Measurements from ENCODE around the gene TRIM71.

The TRIM71 gene

DNA sequence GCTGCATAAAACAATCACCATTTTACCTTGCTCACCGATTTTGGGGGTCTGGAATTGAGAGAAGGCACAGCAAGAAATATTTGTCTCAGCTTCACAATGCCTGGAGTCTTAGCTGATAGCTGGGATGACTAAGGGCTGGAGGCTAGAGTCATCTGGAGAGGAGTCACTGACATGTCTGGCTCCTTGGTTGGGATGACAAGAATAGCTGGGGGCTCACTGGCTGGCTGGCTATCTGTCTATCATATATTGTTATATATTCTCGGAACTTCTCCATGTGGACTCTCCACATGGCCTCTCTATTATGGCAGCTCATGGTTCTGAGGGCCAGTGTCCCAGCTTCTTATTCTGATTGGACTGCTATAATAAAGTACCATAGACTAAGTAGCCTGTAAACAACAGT, 20.0 kb upstream of the TRIM71 start:
- no peak for TF ChIP-seq REST (IDR thresholded peaks at IDR 0.05; ENCODE audit: insufficient read depth in 1 of 2, low read depth in 2 of 2, low read length in 2 of 2)
- TF ChIP-seq SIN3A (IDR thresholded peaks at IDR 0.05; ENCODE audit: borderline replicate concordance, insufficient read depth, low read length) = no peak
- no peak for TF ChIP-seq TAF1 (IDR thresholded peaks at IDR 0.05; ENCODE audit: borderline replicate concordance, insufficient read depth, low read length)
- no peak for TF ChIP-seq POLR2AphosphoS5 (IDR thresholded peaks at IDR 0.05; ENCODE audit: low read depth, low read length)
- no peak for TF ChIP-seq FOXP2 (optimal IDR thresholded peaks at IDR 0.05; ENCODE audit: borderline replicate concordance, extremely low read depth, extremely low read length, insufficient read depth)

- no peak for TF ChIP-seq FOXP2 (optimal IDR thresholded peaks at IDR 0.05; ENCODE audit: borderline replicate concordance, extremely low read depth, extremely low read length, insufficient read depth)
- no peak for TF ChIP-seq REST (IDR thresholded peaks at IDR 0.05; ENCODE audit: insufficient read depth in 1 of 2, low read depth in 2 of 2, low read length in 2 of 2)
- no peak for TF ChIP-seq TAF1 (IDR thresholded peaks at IDR 0.05; ENCODE audit: borderline replicate concordance, insufficient read depth, low read length)
- no peak for TF ChIP-seq SIN3A (IDR thresholded peaks at IDR 0.05; ENCODE audit: borderline replicate concordance, insufficient read depth, low read length)
- no peak for TF ChIP-seq POLR2AphosphoS5 (IDR thresholded peaks at IDR 0.05; ENCODE audit: low read depth, low read length)
Measured at GRCh38 chr3:32813180-32813579, 4.6 kb upstream of the TRIM71 start.

DNA sequence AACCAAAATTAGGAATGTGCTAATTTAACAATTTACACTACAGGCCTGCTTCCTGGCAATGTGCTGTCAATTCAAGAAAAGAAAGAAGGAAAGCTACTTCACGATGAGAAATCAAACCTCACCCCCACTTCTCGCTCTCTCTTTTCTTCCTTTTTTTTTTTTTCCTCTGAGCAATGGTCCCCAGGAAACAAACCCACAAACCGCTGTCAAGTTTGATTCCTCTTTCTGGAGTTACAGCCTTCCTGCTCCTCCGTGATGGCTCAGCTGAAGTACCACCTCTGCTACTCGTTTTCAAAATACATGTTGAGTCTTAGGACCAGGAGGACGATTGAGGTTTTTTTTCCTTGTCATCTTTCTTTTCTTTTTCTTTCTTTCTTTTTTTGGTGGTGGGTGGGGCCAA, 3.4 kb upstream of the TRIM71 start:
- TF ChIP-seq FOXP2 (optimal IDR thresholded peaks at IDR 0.05; ENCODE audit: borderline replicate concordance, extremely low read depth, extremely low read length, insufficient read depth) (no peak), REST (IDR thresholded peaks at IDR 0.05; ENCODE audit: insufficient read depth in 1 of 2, low read depth in 2 of 2, low read length in 2 of 2) (no peak), SIN3A (IDR thresholded peaks at IDR 0.05; ENCODE audit: borderline replicate concordance, insufficient read depth, low read length) (no peak), TAF1 (IDR thresholded peaks at IDR 0.05; ENCODE audit: borderline replicate concordance, insufficient read depth, low read length) (no peak), POLR2AphosphoS5 (IDR thresholded peaks at IDR 0.05; ENCODE audit: low read depth, low read length) (no peak)

DNA sequence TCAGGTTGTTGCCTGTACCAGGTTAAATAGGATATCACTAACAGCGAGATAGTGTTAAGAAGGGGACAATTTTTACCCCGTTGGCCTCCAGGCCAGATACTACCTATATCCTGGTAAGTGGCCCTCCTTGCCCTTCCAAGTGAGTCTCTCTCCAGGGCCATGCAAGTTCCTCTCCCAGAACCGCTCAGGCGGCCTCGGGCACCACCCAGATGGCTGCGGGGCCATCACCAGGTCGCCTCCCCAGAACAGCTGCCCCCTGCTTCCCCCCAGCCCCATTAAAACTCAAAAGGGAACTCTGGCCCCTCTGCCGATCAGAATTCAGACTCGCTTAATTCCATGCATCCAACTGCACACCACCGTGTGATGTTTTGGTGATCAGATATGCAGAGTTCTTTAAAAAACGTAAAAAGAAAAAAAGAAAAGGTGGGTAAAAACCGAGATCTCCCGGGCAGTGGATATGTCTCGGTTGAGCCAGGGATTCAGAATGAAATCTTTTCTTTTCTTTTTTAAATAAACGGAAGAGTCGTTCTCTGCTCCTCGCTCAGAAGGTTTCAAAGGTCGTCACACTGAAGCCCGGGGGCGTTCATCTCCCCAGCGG, 1.9 kb upstream of the TRIM71 start:
- TF ChIP-seq REST (IDR thresholded peaks at IDR 0.05; ENCODE audit: insufficient read depth in 1 of 2, low read depth in 2 of 2, low read length in 2 of 2) (no peak), TAF1 (IDR thresholded peaks at IDR 0.05; ENCODE audit: borderline replicate concordance, insufficient read depth, low read length) (no peak)

Data from PFSK-1 (cell line).